ENCODE results near the gene SERPINE2. TPM values are rescaled to one million over a fixed set of nuclear protein-coding genes. Genes with fewer than 3 reads are reported as not detected.

The SERPINE2 gene
- total RNA-seq, 1 experiment from 2014 or later = 93.3 TPM

DNA sequence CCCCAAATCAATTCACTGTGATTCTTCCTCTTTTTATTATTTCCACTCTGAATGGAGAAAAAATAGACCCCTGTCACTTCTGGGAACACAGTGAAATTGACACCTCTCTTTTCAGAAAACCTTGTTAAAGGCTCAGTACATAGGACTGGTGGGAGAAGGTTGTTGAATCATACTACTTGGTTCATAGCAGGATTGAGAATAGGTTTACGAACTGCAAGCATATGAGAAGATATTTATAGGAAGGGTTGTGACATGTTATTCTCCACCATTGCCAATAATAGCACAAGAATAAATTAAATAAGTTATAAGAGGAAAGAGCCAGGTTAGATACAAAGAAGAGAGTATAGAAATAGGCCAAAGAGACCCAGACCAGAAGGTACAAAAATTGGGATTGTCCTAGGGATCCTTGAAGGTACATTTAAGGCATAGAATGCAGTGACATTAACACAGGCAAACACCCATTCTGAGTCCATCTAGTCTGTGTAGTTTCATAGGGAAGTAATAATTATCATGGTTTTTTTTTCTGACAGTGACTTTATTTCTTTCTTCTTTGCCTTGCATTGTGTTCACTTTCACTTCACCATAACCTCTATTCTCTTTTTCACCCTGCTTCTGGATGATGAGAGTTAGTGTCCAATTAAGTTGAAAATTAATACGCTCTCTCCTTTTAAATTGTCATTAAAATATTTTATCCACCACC is 21.8 kb upstream of the SERPINE2 start:
- ATAC-seq (no peak), DNase-seq (ENCODE audit: low read depth, low spot score) (no peak)
- H3K27ac ChIP-seq (ENCODE audit: low read depth, low read length) = no peak overlapping the region
- no peaks in the 10 kb centered on the region for H3K79me2 ChIP-seq (ENCODE audit: insufficient read depth, low read length)
- no peaks in the 10 kb centered on the region for H3K36me3 ChIP-seq (ENCODE audit: control insufficient read depth in 1 of 2, insufficient read depth in 2 of 2, low read length in 2 of 2)
- H3K4me3 ChIP-seq (replicated peaks in 1 of 2; ENCODE audit: low read depth in 1 of 2, low read length in 2 of 2) = no peak overlapping the region
- no TSS peak for BruUV-seq (replicated peaks)
- H3K4me1 ChIP-seq (ENCODE audit: control insufficient read depth in 1 of 2, insufficient read depth in 2 of 2, low read length in 2 of 2) = no peaks in the 10 kb centered on the region
- no peak overlapping the region for H3K4me2 ChIP-seq (ENCODE audit: low read length)
- H2AFZ ChIP-seq (ENCODE audit: low read depth, low read length, poor library complexity, severe bottlenecking) = no peak overlapping the region
- ChIA-PET CTCF (no interaction called here), POLR2A (no interaction called here), RAD21 (ENCODE audit: low non-redundant PET in 1 of 2, low total read pairs in 2 of 2, uncharacterized antibody in 2 of 2, unreplicated experiment in 2 of 2) (no interaction called here)
- H3K9ac ChIP-seq (ENCODE audit: low read length) = no peak overlapping the region
- no peaks in the 10 kb centered on the region for H3K9me3 ChIP-seq (ENCODE audit: control insufficient read depth in 1 of 2, insufficient read depth in 1 of 2, low read depth in 1 of 2, low read length in 2 of 2)
- no peaks in the 10 kb centered on the region for H3K9me2 ChIP-seq (ENCODE audit: insufficient read depth)
- intact Hi-C loops (cut with micrococcal nuclease) = no loop called here
- no peak for TF ChIP-seq SP1 (IDR thresholded peaks at IDR 0.05; ENCODE audit: low read depth)
- no peak for TF ChIP-seq POLR2AphosphoS5 (IDR thresholded peaks at IDR 0.05; ENCODE audit: low read depth, low read length)
- no peak for TF ChIP-seq ZNF274 (IDR thresholded peaks at IDR 0.05; ENCODE audit: low read depth, low read length)
- TF ChIP-seq, protein P1, sequence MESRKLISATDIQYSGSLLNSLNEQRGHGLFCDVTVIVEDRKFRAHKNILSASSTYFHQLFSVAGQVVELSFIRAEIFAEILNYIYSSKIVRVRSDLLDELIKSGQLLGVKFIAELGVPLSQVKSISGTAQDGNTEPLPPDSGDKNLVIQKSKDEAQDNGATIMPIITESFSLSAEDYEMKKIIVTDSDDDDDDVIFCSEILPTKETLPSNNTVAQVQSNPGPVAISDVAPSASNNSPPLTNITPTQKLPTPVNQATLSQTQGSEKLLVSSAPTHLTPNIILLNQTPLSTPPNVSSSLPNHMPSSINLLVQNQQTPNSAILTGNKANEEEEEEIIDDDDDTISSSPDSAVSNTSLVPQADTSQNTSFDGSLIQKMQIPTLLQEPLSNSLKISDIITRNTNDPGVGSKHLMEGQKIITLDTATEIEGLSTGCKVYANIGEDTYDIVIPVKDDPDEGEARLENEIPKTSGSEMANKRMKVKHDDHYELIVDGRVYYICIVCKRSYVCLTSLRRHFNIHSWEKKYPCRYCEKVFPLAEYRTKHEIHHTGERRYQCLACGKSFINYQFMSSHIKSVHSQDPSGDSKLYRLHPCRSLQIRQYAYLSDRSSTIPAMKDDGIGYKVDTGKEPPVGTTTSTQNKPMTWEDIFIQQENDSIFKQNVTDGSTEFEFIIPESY (IDR thresholded peaks at IDR 0.05; ENCODE audit: extremely low read depth, insufficient replicate concordance, low read length) = no peak
- TF ChIP-seq, protein P2, sequence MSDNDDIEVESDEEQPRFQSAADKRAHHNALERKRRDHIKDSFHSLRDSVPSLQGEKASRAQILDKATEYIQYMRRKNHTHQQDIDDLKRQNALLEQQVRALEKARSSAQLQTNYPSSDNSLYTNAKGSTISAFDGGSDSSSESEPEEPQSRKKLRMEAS (IDR thresholded peaks at IDR 0.05) = no peak
- no peak for TF ChIP-seq RAD21 (IDR thresholded peaks at IDR 0.05; ENCODE audit: low read depth)
- no peak for TF ChIP-seq EGR1 (IDR thresholded peaks at IDR 0.05; ENCODE audit: low read depth)
- TF ChIP-seq, protein P3, sequence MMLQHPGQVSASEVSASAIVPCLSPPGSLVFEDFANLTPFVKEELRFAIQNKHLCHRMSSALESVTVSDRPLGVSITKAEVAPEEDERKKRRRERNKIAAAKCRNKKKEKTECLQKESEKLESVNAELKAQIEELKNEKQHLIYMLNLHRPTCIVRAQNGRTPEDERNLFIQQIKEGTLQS (IDR thresholded peaks at IDR 0.05) = no peak
- no peak for TF ChIP-seq SIN3A (IDR thresholded peaks at IDR 0.05; ENCODE audit: low read depth)
- TF ChIP-seq CBX3 (IDR thresholded peaks at IDR 0.05; ENCODE audit: low read depth) = no peak
- TF ChIP-seq, protein P4, sequence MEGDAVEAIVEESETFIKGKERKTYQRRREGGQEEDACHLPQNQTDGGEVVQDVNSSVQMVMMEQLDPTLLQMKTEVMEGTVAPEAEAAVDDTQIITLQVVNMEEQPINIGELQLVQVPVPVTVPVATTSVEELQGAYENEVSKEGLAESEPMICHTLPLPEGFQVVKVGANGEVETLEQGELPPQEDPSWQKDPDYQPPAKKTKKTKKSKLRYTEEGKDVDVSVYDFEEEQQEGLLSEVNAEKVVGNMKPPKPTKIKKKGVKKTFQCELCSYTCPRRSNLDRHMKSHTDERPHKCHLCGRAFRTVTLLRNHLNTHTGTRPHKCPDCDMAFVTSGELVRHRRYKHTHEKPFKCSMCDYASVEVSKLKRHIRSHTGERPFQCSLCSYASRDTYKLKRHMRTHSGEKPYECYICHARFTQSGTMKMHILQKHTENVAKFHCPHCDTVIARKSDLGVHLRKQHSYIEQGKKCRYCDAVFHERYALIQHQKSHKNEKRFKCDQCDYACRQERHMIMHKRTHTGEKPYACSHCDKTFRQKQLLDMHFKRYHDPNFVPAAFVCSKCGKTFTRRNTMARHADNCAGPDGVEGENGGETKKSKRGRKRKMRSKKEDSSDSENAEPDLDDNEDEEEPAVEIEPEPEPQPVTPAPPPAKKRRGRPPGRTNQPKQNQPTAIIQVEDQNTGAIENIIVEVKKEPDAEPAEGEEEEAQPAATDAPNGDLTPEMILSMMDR (IDR thresholded peaks at IDR 0.05 in 2 of 3, conservative IDR thresholded peaks at IDR 0.05 in 1 of 3; ENCODE audit: borderline replicate concordance in 1 of 3, insufficient read depth in 1 of 3, low read depth in 2 of 3, low read length in 2 of 3) = no peak
- TF ChIP-seq JUND (IDR thresholded peaks at IDR 0.05) = no peak
- TF ChIP-seq SRF (IDR thresholded peaks at IDR 0.05; ENCODE audit: low read depth) = no peak
- TF ChIP-seq YY1 (IDR thresholded peaks at IDR 0.05; ENCODE audit: extremely low read depth, insufficient replicate concordance, low read depth, low read length) = no peak
- TF ChIP-seq EZH2 (IDR thresholded peaks at IDR 0.05) = no peak
- no peak for TF ChIP-seq FOSL1 (IDR thresholded peaks at IDR 0.05; ENCODE audit: low read depth)
- TF ChIP-seq TCF7L2 (IDR thresholded peaks at IDR 0.05; ENCODE audit: borderline replicate concordance, extremely low read depth, insufficient read depth, insufficient read length) = no peak
- TF ChIP-seq, protein P5, sequence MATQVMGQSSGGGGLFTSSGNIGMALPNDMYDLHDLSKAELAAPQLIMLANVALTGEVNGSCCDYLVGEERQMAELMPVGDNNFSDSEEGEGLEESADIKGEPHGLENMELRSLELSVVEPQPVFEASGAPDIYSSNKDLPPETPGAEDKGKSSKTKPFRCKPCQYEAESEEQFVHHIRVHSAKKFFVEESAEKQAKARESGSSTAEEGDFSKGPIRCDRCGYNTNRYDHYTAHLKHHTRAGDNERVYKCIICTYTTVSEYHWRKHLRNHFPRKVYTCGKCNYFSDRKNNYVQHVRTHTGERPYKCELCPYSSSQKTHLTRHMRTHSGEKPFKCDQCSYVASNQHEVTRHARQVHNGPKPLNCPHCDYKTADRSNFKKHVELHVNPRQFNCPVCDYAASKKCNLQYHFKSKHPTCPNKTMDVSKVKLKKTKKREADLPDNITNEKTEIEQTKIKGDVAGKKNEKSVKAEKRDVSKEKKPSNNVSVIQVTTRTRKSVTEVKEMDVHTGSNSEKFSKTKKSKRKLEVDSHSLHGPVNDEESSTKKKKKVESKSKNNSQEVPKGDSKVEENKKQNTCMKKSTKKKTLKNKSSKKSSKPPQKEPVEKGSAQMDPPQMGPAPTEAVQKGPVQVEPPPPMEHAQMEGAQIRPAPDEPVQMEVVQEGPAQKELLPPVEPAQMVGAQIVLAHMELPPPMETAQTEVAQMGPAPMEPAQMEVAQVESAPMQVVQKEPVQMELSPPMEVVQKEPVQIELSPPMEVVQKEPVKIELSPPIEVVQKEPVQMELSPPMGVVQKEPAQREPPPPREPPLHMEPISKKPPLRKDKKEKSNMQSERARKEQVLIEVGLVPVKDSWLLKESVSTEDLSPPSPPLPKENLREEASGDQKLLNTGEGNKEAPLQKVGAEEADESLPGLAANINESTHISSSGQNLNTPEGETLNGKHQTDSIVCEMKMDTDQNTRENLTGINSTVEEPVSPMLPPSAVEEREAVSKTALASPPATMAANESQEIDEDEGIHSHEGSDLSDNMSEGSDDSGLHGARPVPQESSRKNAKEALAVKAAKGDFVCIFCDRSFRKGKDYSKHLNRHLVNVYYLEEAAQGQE (IDR thresholded peaks at IDR 0.05; ENCODE audit: low read depth) = no peak
- no peak for TF ChIP-seq EZH2phosphoT487 (IDR thresholded peaks at IDR 0.05; ENCODE audit: borderline replicate concordance)
- no peaks in the 10 kb centered on the region for H3K27me3 ChIP-seq (ENCODE audit: insufficient read depth, low read length)
- H4K20me1 ChIP-seq (ENCODE audit: insufficient read depth) = no peaks in the 10 kb centered on the region

Measured in HCT116 (cell line).